Central memory CD8-positive, alpha-beta T cell (primary cell): ENCODE measurements around the gene ZNF8.
"Not testable (repeated sequence)": the region's sequence is repeated elsewhere in the genome, so short reads cannot be mapped to it uniquely, and the experiment has no call there.

ENCODE experiments used
- ATAC-seq: fragments of 150-1000 bp; cut with Tn5 transposase; replicated peaks from 2 replicates; pipeline ENCODE4 v1.10.0; 2022; ENCODE audit warnings: mild to moderate bottlenecking, moderate FRiP score, moderate number of reproducible peaks; ENCODE audit not compliant: poor library complexity, severe bottlenecking; ENCODE audit errors: extremely low read depth
- DNase-seq, 2 donors: peaks; one replicate each; pipeline ENCODE4 v3.0.0; 2021; ENCODE audit warnings: low spot score in 2 of 2
- H3K27ac Mint-ChIP-seq: one replicate; pipeline ENCODE4 v1.8.0; 2022; ENCODE audit warnings: low read depth, mild to moderate bottlenecking, moderate library complexity, mixed read lengths
- H3K27me3 Mint-ChIP-seq: one replicate; pipeline ENCODE4 v1.8.0; 2022; ENCODE audit warnings: mixed read lengths
- H3K36me3 Mint-ChIP-seq: one replicate; pipeline ENCODE4 v1.8.0; 2022; ENCODE audit warnings: mild to moderate bottlenecking, moderate library complexity, mixed read lengths; ENCODE audit not compliant: insufficient read depth
- H3K4me1 Mint-ChIP-seq: one replicate; pipeline ENCODE4 v1.8.0; 2022; ENCODE audit warnings: mixed read lengths
- H3K4me3 Mint-ChIP-seq: one replicate; pipeline ENCODE4 v1.8.0; 2022; ENCODE audit warnings: mild to moderate bottlenecking, moderate library complexity, mixed read lengths
- H3K9me3 Mint-ChIP-seq: one replicate; pipeline ENCODE4 v1.8.0; 2022; ENCODE audit warnings: mixed read lengths

ZNF8 gene

GRCh38 chr19:58328999-58329398 is 50.2 kb downstream of the ZNF8 start:
- DNase-seq, result no peak
- Mint-ChIP-seq H3K36me3 (no peaks in the 10 kb centered on the region), H3K9me3 (no peaks in the 10 kb centered on the region), H3K27me3 (no peaks in the 10 kb centered on the region), H3K4me3 (no peak overlapping the region), H3K27ac (no peak overlapping the region), H3K4me1 (peaks cover 7% of the 10 kb centered on the region)
- ATAC-seq, result no peak

GRCh38 chr19:58330458-58330857 is 51.7 kb downstream of the ZNF8 start:
- Mint-ChIP-seq H3K4me3 (no peak overlapping the region), H3K9me3 (no peaks in the 10 kb centered on the region), H3K27ac (no peak overlapping the region), H3K4me1 (peaks cover 7% of the 10 kb centered on the region), H3K36me3 (no peaks in the 10 kb centered on the region), H3K27me3 (no peaks in the 10 kb centered on the region)
- ATAC-seq (no peak), DNase-seq (no peak)

- no peaks in the 10 kb centered on the region for H3K9me3 Mint-ChIP-seq
- peaks cover 2% of the 10 kb centered on the region for H3K36me3 Mint-ChIP-seq
- no peak for DNase-seq
- H3K27me3 Mint-ChIP-seq, result no peaks in the 10 kb centered on the region
- H3K4me1 Mint-ChIP-seq, result peaks cover 7% of the 10 kb centered on the region
- no peak for ATAC-seq
- H3K4me3 Mint-ChIP-seq, result no peak overlapping the region
- H3K27ac Mint-ChIP-seq, result no peak overlapping the region
Measured at GRCh38 chr19:58332697-58333096, 53.9 kb downstream of the ZNF8 start.

GRCh38 chr19:58334691-58335249 is 56.0 kb downstream of the ZNF8 start:
- Mint-ChIP-seq H3K36me3 (peaks cover 6% of the 10 kb centered on the region), H3K4me3 (no peak overlapping the region), H3K27me3 (no peaks in the 10 kb centered on the region), H3K4me1 (peaks cover 2% of the 10 kb centered on the region), H3K27ac (no peak overlapping the region), H3K9me3 (no peaks in the 10 kb centered on the region)
- ATAC-seq, result no peak
- no peak for DNase-seq

- Mint-ChIP-seq H3K4me3 (no peak overlapping the region), H3K36me3 (peaks cover 6% of the 10 kb centered on the region), H3K27ac (no peak overlapping the region), H3K27me3 (no peaks in the 10 kb centered on the region), H3K9me3 (no peaks in the 10 kb centered on the region), H3K4me1 (peaks cover 6% of the 10 kb centered on the region)
- no peak for ATAC-seq
- no peak for DNase-seq
Measured at GRCh38 chr19:58335630-58336029, 56.9 kb downstream of the ZNF8 start.

- H3K9me3 Mint-ChIP-seq, result no peaks in the 10 kb centered on the region
- H3K27ac Mint-ChIP-seq, result no peak overlapping the region
- no peak overlapping the region for H3K4me3 Mint-ChIP-seq
- H3K36me3 Mint-ChIP-seq, result peaks cover 6% of the 10 kb centered on the region
- no peaks in the 10 kb centered on the region for H3K27me3 Mint-ChIP-seq
- DNase-seq (no peak), ATAC-seq (no peak)
- peaks cover 6% of the 10 kb centered on the region for H3K4me1 Mint-ChIP-seq
Measured at GRCh38 chr19:58336216-58336615, 57.5 kb downstream of the ZNF8 start.

- no peaks in the 10 kb centered on the region for H3K9me3 Mint-ChIP-seq
- H3K27ac Mint-ChIP-seq, result no peak overlapping the region
- H3K36me3 Mint-ChIP-seq, result peaks cover 6% of the 10 kb centered on the region
- ATAC-seq (no peak), DNase-seq (no peak)
- H3K27me3 Mint-ChIP-seq, result no peaks in the 10 kb centered on the region
- H3K4me1 Mint-ChIP-seq, result peaks cover 6% of the 10 kb centered on the region
- no peak overlapping the region for H3K4me3 Mint-ChIP-seq
Measured at GRCh38 chr19:58336820-58337219, 58.1 kb downstream of the ZNF8 start.

GRCh38 chr19:58338336-58338735 is 59.6 kb downstream of the ZNF8 start:
- no peaks in the 10 kb centered on the region for H3K27me3 Mint-ChIP-seq
- no peaks in the 10 kb centered on the region for H3K9me3 Mint-ChIP-seq
- no peak for DNase-seq
- no peak for ATAC-seq
- H3K4me1 Mint-ChIP-seq, result peaks cover 6% of the 10 kb centered on the region
- H3K4me3 Mint-ChIP-seq, result no peak overlapping the region
- H3K27ac Mint-ChIP-seq, result no peak overlapping the region
- peaks cover 6% of the 10 kb centered on the region for H3K36me3 Mint-ChIP-seq

- Mint-ChIP-seq H3K4me1 (peaks cover 6% of the 10 kb centered on the region), H3K36me3 (peaks cover 6% of the 10 kb centered on the region), H3K27ac (peak overlapping the region; percentile 49), H3K4me3 (no peak overlapping the region), H3K27me3 (no peaks in the 10 kb centered on the region), H3K9me3 (no peaks in the 10 kb centered on the region)
- no peak for ATAC-seq
- DNase-seq, result no peak
Measured at GRCh38 chr19:58338825-58339558, 60.2 kb downstream of the ZNF8 start.

- Mint-ChIP-seq H3K36me3 (peaks cover 4% of the 10 kb centered on the region), H3K4me3 (peak overlapping the region; percentile 86), H3K4me1 (peaks cover 24% of the 10 kb centered on the region), H3K27ac (peak overlapping the region; percentile 56), H3K9me3 (no peaks in the 10 kb centered on the region), H3K27me3 (no peaks in the 10 kb centered on the region)
- ATAC-seq, result no peak
- no peak for DNase-seq
Measured at GRCh38 chr19:58345558-58345957, 66.8 kb downstream of the ZNF8 start.

GRCh38 chr19:58346961-58347929 is 68.5 kb downstream of the ZNF8 start:
- peaks cover 4% of the 10 kb centered on the region for H3K36me3 Mint-ChIP-seq
- no peaks in the 10 kb centered on the region for H3K27me3 Mint-ChIP-seq
- peak overlapping the region; percentile 91 for H3K27ac Mint-ChIP-seq
- peak overlapping the region; percentile 86 for H3K4me3 Mint-ChIP-seq
- peak; percentile 85 for ATAC-seq
- H3K9me3 Mint-ChIP-seq, result no peaks in the 10 kb centered on the region
- peaks cover 24% of the 10 kb centered on the region for H3K4me1 Mint-ChIP-seq
- DNase-seq, result peak; percentile 37 to 49

GRCh38 chr19:58348080-58348479 is 69.3 kb downstream of the ZNF8 start:
- not testable (repeated sequence) for H3K27me3 Mint-ChIP-seq, DNase-seq, H3K9me3 Mint-ChIP-seq, H3K36me3 Mint-ChIP-seq
- ATAC-seq, result peak; percentile 6
- peaks cover 24% of the 10 kb centered on the region for H3K4me1 Mint-ChIP-seq
- H3K27ac Mint-ChIP-seq, result peak overlapping the region; percentile 91
- H3K4me3 Mint-ChIP-seq, result peak overlapping the region; percentile 86
